IMR-90 (cell line): ENCODE measurements around the gene PROB1. TPM values are rescaled to one million over a fixed set of nuclear protein-coding genes. Genes with fewer than 3 reads are reported as not detected.

ENCODE experiments used
- ATAC-seq: fragments of 200-7000 bp; cut with Tn5 transposase; 2 replicates; pipeline ENCODE4 v1.9.1; 2020; ENCODE audit warnings: low read depth, mild to moderate bottlenecking, moderate library complexity
- BruUV-seq: library from RNA; stranded (reverse); fragments of 400-500 nt; replicated peaks from 2 replicates; lab custom pipeline; 2021; lab: Mats Ljungman, UMichigan
- CTCF ChIA-PET: fragments of 300-600 bp; formaldehyde crosslinking; extraction: SDS; loops from one replicate; lab custom pipeline; 2021; ENCODE audit warnings: antibody characterized with exemption; lab: Yijun Ruan, JAX
- POLR2A ChIA-PET: fragments of 300-600 bp; sonication (Branson Sonifier 250); formaldehyde crosslinking; loops from one replicate; lab custom pipeline; 2022; ENCODE audit warnings: antibody characterized with exemption; ENCODE audit not compliant: unreplicated experiment; lab: Charles Lee
- DNase-seq: peaks from one replicate; pipeline ENCODE4 v3.0.0; 2013
- H2AFZ ChIP-seq: replicated peaks from 2 replicates; pipeline ENCODE3; 2013; ENCODE audit warnings: low read length, mild to moderate bottlenecking; ENCODE audit not compliant: poor library complexity
- H2AK5ac ChIP-seq: 2 replicates; pipeline ENCODE4 v1.6.1; 2013; ENCODE audit warnings: low read depth, low read length, inconsistent platforms
- H2AK9ac ChIP-seq: replicated peaks from 2 replicates; pipeline ENCODE3; 2013; ENCODE audit warnings: mild to moderate bottlenecking, low read depth, low read length, moderate library complexity; ENCODE audit not compliant: poor library complexity
- H2BK120ac ChIP-seq: 2 replicates; pipeline ENCODE4 v1.6.1; 2013; ENCODE audit warnings: low read depth, low read length, inconsistent platforms
- H2BK15ac ChIP-seq: 3 replicates; pipeline ENCODE4 v1.6.1; 2013; ENCODE audit warnings: low read depth, low read length, inconsistent platforms
- H2BK20ac ChIP-seq: 2 replicates; pipeline ENCODE4 v1.6.1; 2013; ENCODE audit warnings: low read depth, mild to moderate bottlenecking, inconsistent platforms, low read length, moderate library complexity
- H2BK5ac ChIP-seq: 2 replicates; pipeline ENCODE4 v1.6.1; 2013; ENCODE audit warnings: mild to moderate bottlenecking, low read depth, low read length, inconsistent platforms; ENCODE audit not compliant: poor library complexity, severe bottlenecking
- H3K14ac ChIP-seq: replicated peaks from 2 replicates; pipeline ENCODE4 v1.6.1; 2013; ENCODE audit warnings: low read depth, low read length, inconsistent platforms
- H3K18ac ChIP-seq: 2 replicates; pipeline ENCODE4 v1.6.1; 2013; ENCODE audit warnings: low read depth, low read length, control low read depth
- H3K23ac ChIP-seq: 2 replicates; pipeline ENCODE4 v1.6.1; 2013; ENCODE audit warnings: low read depth, low read length, inconsistent platforms
- H3K27ac ChIP-seq: 2 replicates; pipeline ENCODE4 v1.5.1; 2013; ENCODE audit warnings: mild to moderate bottlenecking, control low read depth, low read length; ENCODE audit not compliant: insufficient read depth
- H3K27me3 ChIP-seq: 2 replicates; pipeline ENCODE4 v1.6.1; 2013; ENCODE audit warnings: low read length; ENCODE audit not compliant: control insufficient read depth, insufficient read depth
- H3K36me3 ChIP-seq: 2 replicates; pipeline ENCODE4 v1.6.1; 2013; ENCODE audit warnings: low read length, mixed read lengths; ENCODE audit not compliant: control insufficient read depth, insufficient read depth
- H3K4ac ChIP-seq: 2 replicates; pipeline ENCODE4 v1.6.1; 2013; ENCODE audit warnings: low read depth, low read length, inconsistent platforms
- H3K4me1 ChIP-seq: 2 replicates; pipeline ENCODE4 v1.6.1; 2013; ENCODE audit warnings: low read length, mixed read lengths; ENCODE audit not compliant: control insufficient read depth, insufficient read depth
- H3K4me2 ChIP-seq: 2 replicates; pipeline ENCODE4 v1.6.1; 2013; ENCODE audit warnings: low read depth, mild to moderate bottlenecking, control low read depth, low read length, moderate library complexity
- H3K4me3 ChIP-seq: 2 replicates; pipeline ENCODE4 v1.5.1; 2013; ENCODE audit warnings: low read depth, mild to moderate bottlenecking, control low read depth, low read length, moderate library complexity; ENCODE audit not compliant: insufficient read depth
- H3K56ac ChIP-seq: 2 replicates; pipeline ENCODE4 v1.6.1; 2013; ENCODE audit warnings: low read length, inconsistent platforms; ENCODE audit not compliant: insufficient read depth; ENCODE audit errors: extremely low read depth
- H3K79me1 ChIP-seq, 2 experiments: 2 replicates each; pipeline ENCODE4 v1.6.1; 2013; ENCODE audit warnings: low read length in 2 of 2, inconsistent platforms in 1 of 2, low read depth in 1 of 2
- H3K9ac ChIP-seq: 2 replicates; pipeline ENCODE4 v1.6.1; 2013; ENCODE audit warnings: low read depth, low read length, control low read depth
- H3K9me1 ChIP-seq: 2 replicates; pipeline ENCODE4 v1.6.1; 2013; ENCODE audit warnings: low read length, inconsistent platforms; ENCODE audit not compliant: insufficient read depth
- H3K9me3 ChIP-seq: 2 replicates; pipeline ENCODE4 v1.6.1; 2013; ENCODE audit warnings: low read length; ENCODE audit not compliant: control insufficient read depth, insufficient read depth
- H4K20me1 ChIP-seq: 2 replicates; pipeline ENCODE4 v1.6.1; 2013; ENCODE audit warnings: low read length, inconsistent platforms; ENCODE audit not compliant: insufficient read depth
- H4K5ac ChIP-seq: 2 replicates; pipeline ENCODE4 v1.6.1; 2013; ENCODE audit warnings: mild to moderate bottlenecking, low read depth, low read length, control low read depth
- H4K8ac ChIP-seq, 2 experiments: 2 replicates each; pipeline ENCODE4 v1.6.1; 2013; ENCODE audit warnings: low read depth in 2 of 2, low read length in 2 of 2, control low read depth in 1 of 2, inconsistent platforms in 1 of 2
- H4K91ac ChIP-seq: 2 replicates; pipeline ENCODE4 v1.6.1; 2013; ENCODE audit warnings: low read depth, low read length, inconsistent platforms; ENCODE audit not compliant: insufficient read depth
- BHLHE40 ChIP-seq: fragments of 150-350 bp; IDR thresholded peaks from 2 replicates; pipeline ENCODE4 v1.6.1; 2016; ENCODE audit warnings: mild to moderate bottlenecking, low read depth, low read length
- CEBPB ChIP-seq: IDR thresholded peaks from 2 replicates; pipeline ENCODE4 v1.6.1; 2012; ENCODE audit warnings: low read depth, low read length, improper control_type of control experiment
- CHD1 ChIP-seq: IDR thresholded peaks from 2 replicates; pipeline ENCODE4 v1.6.1; 2012; ENCODE audit warnings: low read depth, low read length, improper control_type of control experiment
- MAFK ChIP-seq: IDR thresholded peaks from 2 replicates; pipeline ENCODE4 v1.6.1; 2012; ENCODE audit warnings: low read depth, low read length, improper control_type of control experiment
- MAZ ChIP-seq: IDR thresholded peaks from 2 replicates; pipeline ENCODE4 v1.6.1; 2012; ENCODE audit warnings: low read depth, mild to moderate bottlenecking, low read length, improper control_type of control experiment, moderate library complexity, borderline replicate concordance
- MXI1 ChIP-seq: IDR thresholded peaks from 2 replicates; pipeline ENCODE4 v1.6.1; 2012; ENCODE audit warnings: low read depth, mild to moderate bottlenecking, low read length, moderate library complexity, borderline replicate concordance
- POLR2A ChIP-seq: IDR thresholded peaks from 2 replicates; pipeline ENCODE4 v1.6.1; 2012; ENCODE audit warnings: mild to moderate bottlenecking, low read depth, low read length
- RAD21 ChIP-seq: IDR thresholded peaks from 2 replicates; pipeline ENCODE4 v1.6.1; 2012; ENCODE audit warnings: low read length, improper control_type of control experiment
- RFX5 ChIP-seq: IDR thresholded peaks from 2 replicates; pipeline ENCODE4 v1.8.0; 2012; ENCODE audit warnings: low read depth, mild to moderate bottlenecking, low read length, moderate library complexity
- SMC3 ChIP-seq: fragments of 150-350 bp; IDR thresholded peaks from 2 replicates; pipeline ENCODE4 v1.6.1; 2016; ENCODE audit warnings: low read depth, mild to moderate bottlenecking, antibody characterized with exemption, low read length, moderate library complexity
- WGBS, 2 experiments: methylation state at CpG; one replicate each; pipeline versions ENCODE4 v1.1.5 to v1.1.7; 2013; ENCODE audit warnings: missing lambda C conversion rate in 2 of 2; ENCODE audit not compliant: insufficient read length in 1 of 2; ENCODE audit errors: extremely low coverage in 2 of 2; 5-methylcytosine and 5-hydroxymethylcytosine counted together
- dilution Hi-C: fragments of 300-500 bp; cut with HindIII; formaldehyde crosslinking; loops from one replicate; pipeline ENCODE4 v1.14.3; 2018; ENCODE audit warnings: low sequenced_read_pairs; ENCODE audit not compliant: unreplicated experiment
- in situ Hi-C: fragments of 300-500 bp; cut with MboI; formaldehyde crosslinking; loops from 3 replicates; pipeline ENCODE4 v1.14.3; 2019; ENCODE audit warnings: low sequenced_read_pairs, inconsistent platforms, mixed read lengths
- intact Hi-C: fragments of 100-400 bp; cut with micrococcal nuclease; formaldehyde crosslinking; loops from 2 replicates; pipeline ENCODE4 v1.10.0; 2022
- polyA plus RNA-seq, 3 experiments: library from polyadenylated mRNA; depleted of rRNA; stranded (reverse); fragments of >200 nt; gene quantifications; 2 replicates each; pipeline ENCODE4 v1.2.3, GENCODE V29; 2012; ENCODE audit warnings: low replicate concordance in 1 of 3
- total RNA-seq: library from RNA; depleted of rRNA; stranded (reverse); fragments of >200 nt; gene quantifications from 2 replicates; pipeline ENCODE4 v1.2.3, GENCODE V29; 2012
- TF ChIP-seq, protein P1 (sequence below): conservative IDR thresholded peaks from 2 replicates; pipeline ENCODE4 v1.5.1; 2012; ENCODE audit warnings: mild to moderate bottlenecking, low read depth, low read length, improper control_type of control experiment
- TF ChIP-seq, protein P2 (sequence below): fragments of 150-350 bp; IDR thresholded peaks from 2 replicates; pipeline ENCODE4 v1.6.1; 2017; ENCODE audit warnings: mild to moderate bottlenecking, antibody characterized with exemption, low read length, low read depth

The PROB1 gene
- total and polyA plus RNA-seq, 2 of the 4 experiments (the other 2 are of a cell fraction): under 0.01 to 0.38 TPM

DNA sequence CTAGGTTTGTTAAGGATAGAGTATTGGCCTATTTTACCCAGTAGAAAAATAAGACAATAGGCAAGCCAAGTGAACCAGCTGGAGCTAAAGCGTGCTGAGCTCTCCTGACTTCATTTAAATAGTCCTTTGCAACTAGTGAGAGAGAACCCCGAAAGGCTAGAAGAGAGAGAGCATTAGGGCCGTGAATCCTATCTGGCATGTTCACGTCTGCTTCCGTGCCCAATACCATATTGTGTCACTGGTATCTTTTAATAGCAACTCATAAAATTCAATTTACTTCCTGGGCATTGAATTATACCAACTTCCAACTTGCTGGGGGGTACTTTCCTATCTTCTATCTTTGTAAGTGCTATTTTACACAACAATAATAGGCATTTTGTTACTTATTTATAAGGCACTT is 30.6 kb upstream of the PROB1 start:
- no TSS peak for BruUV-seq
- Histone ChIP-seq H3K4me2 (no peak overlapping the region), H3K4ac (no peak overlapping the region), H2AFZ (no peak overlapping the region), H4K91ac (no peak overlapping the region), H4K20me1 (no peaks in the 10 kb centered on the region), H2BK5ac (no peak overlapping the region), H3K27me3 (no peaks in the 10 kb centered on the region), H3K4me3 (no peak overlapping the region), H3K18ac (no peak overlapping the region), H3K9me3 (no peaks in the 10 kb centered on the region), H2BK20ac (no peak overlapping the region), H3K27ac (no peak overlapping the region), H2AK9ac (no peak overlapping the region), H3K79me1 (no peaks in the 10 kb centered on the region), H3K9me1 (0 out of 2 replicates have a peak, but pooled peaks cover 7% of the 10 kb centered on the region), H3K4me1 (peaks cover 2% of the 10 kb centered on the region; the same call in 1 of the 2 replicates), H4K8ac (no peak overlapping the region), H3K9ac (no peak overlapping the region), H2BK15ac (no peak overlapping the region), H3K36me3 (peaks cover 24% of the 10 kb centered on the region), H3K23ac (no peak overlapping the region), H2BK120ac (no peak overlapping the region), H3K14ac (no peak overlapping the region), H3K56ac (no peak overlapping the region), H4K5ac (no peak overlapping the region), H2AK5ac (no peak overlapping the region)
- DNase-seq (no peak), ATAC-seq (no peak)
- TF ChIP-seq RAD21: no peak
- TF ChIP-seq CHD1: no peak
- TF ChIP-seq, protein P1, sequence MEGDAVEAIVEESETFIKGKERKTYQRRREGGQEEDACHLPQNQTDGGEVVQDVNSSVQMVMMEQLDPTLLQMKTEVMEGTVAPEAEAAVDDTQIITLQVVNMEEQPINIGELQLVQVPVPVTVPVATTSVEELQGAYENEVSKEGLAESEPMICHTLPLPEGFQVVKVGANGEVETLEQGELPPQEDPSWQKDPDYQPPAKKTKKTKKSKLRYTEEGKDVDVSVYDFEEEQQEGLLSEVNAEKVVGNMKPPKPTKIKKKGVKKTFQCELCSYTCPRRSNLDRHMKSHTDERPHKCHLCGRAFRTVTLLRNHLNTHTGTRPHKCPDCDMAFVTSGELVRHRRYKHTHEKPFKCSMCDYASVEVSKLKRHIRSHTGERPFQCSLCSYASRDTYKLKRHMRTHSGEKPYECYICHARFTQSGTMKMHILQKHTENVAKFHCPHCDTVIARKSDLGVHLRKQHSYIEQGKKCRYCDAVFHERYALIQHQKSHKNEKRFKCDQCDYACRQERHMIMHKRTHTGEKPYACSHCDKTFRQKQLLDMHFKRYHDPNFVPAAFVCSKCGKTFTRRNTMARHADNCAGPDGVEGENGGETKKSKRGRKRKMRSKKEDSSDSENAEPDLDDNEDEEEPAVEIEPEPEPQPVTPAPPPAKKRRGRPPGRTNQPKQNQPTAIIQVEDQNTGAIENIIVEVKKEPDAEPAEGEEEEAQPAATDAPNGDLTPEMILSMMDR: no peak
- TF ChIP-seq CEBPB: no peak
- TF ChIP-seq RFX5: no peak
- TF ChIP-seq MXI1: no peak
- TF ChIP-seq BHLHE40: no peak
- TF ChIP-seq MAZ: no peak
- TF ChIP-seq MAFK: no peak
- no peak for TF ChIP-seq POLR2A
- TF ChIP-seq, protein P2, sequence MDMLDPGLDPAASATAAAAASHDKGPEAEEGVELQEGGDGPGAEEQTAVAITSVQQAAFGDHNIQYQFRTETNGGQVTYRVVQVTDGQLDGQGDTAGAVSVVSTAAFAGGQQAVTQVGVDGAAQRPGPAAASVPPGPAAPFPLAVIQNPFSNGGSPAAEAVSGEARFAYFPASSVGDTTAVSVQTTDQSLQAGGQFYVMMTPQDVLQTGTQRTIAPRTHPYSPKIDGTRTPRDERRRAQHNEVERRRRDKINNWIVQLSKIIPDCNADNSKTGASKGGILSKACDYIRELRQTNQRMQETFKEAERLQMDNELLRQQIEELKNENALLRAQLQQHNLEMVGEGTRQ: no peak
- no peak for TF ChIP-seq SMC3
- no CpG with 5 or more reads among the region's 5 CpGs for WGBS, 2 experiments
- dilution Hi-C loops: no loop called here
- in situ Hi-C loops: loop anchor here (10.0 kb wide), 1 partner anchor 339 kb away; no protein-coding TSS in a partner anchor
- CTCF ChIA-PET: interaction anchor here (1.0 kb wide), 1 partner anchor 88 kb away, joined by 4 read pairs; no protein-coding TSS in a partner anchor
- POLR2A ChIA-PET: no interaction called here
- intact Hi-C loops: no loop called here
